Heart left ventricle (tissue), 13 donors: ENCODE data around the gene MXRA8.

Experiments
- CTCF ChIP-seq, 12 donors: fragments of 200-600 bp; sonication (generic) in 4 of 12; IDR thresholded peaks; one replicate each; pipeline versions ENCODE4 v1.5.0 to v1.8.0; 2018 to 2022; ENCODE audit warnings: antibody characterized with exemption in 12 of 12, mild to moderate bottlenecking in 5 of 12
- POLR2A ChIP-seq, 2 donors: fragments of 450-650 bp; IDR thresholded peaks; one replicate each; pipeline ENCODE4 v1.6.1; 2017; ENCODE audit warnings: antibody characterized with exemption in 2 of 2, mild to moderate bottlenecking in 2 of 2, moderate library complexity in 2 of 2
- donor health status: ischemic (EF 13 %, LVEDD 7.1; RV severe dilation, severe dysfunction).
- donor health status: DM: no; HTN: yes; CAD: no.
- donor health status: DM: no; HTN: no; CAD: no.
- donor health status: ischemic (EF 25% LVEDD 6.9; RV normal size, moderate dysfunction).
- donor health status: ischemic (EF 25% LVEDD 5.7; RV mildly dilated, moderate dysfunction).
- donor health status: ischemic (EF 35%, LVEDD 5.7; RV mildly dilated, moderate dysfunction).
- donor health status: nonischemic (EF 11% LVEDD 7.7; RV severe dilation, severe dysfunction).
- donor health status: DM: yes; HTN: yes; CAD: no.
- donor health status: PGD.
- donor health status: ischemic (EF 29% LVEDD 5.4; RV normal size, mild dysfunction).
- donor health status: nonischemic (EF 23%, LVEDD 6.1; RV moderate dilation, normal function).

DNA sequence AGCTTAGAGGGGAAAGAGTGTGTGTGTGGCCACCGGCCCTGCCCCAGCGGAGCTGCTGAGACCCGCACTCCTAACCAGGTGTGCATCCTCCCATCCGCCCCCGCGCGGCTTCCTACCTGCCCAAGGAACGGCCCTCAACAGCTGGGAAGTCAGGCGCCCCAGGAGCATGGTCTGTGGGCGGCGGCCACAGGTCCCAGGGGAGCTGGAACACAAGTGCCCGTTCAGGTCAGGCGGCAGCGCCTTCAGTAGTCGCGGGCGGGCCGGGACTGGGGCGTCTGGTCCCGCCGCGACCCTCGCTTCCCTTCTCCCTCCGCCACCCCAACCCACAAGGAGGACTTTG, 16.2 kb upstream of the MXRA8 start:
- no peak for TF ChIP-seq CTCF (IDR thresholded peaks at IDR 0.05)
- TF ChIP-seq POLR2A (IDR thresholded peaks at IDR 0.05): no peak
